SH-SY5Y (cell line): Measurements from ENCODE around the gene GSTT2.

Source experiments
- GATA2 ChIP-seq: IDR thresholded peaks from 2 replicates; pipeline ENCODE4 v1.6.1; 2011; ENCODE audit warnings: mild to moderate bottlenecking, low read depth, low read length
- GATA3 ChIP-seq: IDR thresholded peaks from 2 replicates; pipeline ENCODE4 v1.6.1; 2011; ENCODE audit warnings: low read depth, mild to moderate bottlenecking, low read length, moderate library complexity

The GSTT2 gene

DNA sequence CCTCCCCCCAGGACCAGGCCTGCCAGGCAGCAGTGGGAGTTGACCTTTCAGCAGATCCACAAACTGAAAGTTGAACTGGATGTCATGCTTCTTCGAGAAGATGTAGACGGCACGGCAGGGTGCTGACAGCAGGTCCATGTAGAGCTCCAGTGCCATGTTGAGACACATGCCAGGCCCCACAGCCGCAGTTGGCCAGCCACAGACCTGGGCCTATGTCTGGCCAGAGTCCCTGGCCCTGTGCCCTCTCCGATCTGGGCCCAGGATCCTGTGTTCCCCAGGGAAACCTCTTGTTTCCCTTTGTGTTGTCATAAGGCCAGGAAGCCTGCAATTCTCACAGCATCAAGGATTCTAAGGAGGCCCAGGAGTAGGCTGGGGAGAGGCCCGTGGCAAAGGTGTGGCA is 25.3 kb downstream of the GSTT2 start, which contains the start of gene GSTT4:
Gene GSTT4, minus strand, starts transcription at position 253 of the 400 bp plus-strand sequence. Its CDS starts 97 bp downstream, at position 156.
- TF ChIP-seq GATA3 = no peak
- no peak for TF ChIP-seq GATA2

DNA sequence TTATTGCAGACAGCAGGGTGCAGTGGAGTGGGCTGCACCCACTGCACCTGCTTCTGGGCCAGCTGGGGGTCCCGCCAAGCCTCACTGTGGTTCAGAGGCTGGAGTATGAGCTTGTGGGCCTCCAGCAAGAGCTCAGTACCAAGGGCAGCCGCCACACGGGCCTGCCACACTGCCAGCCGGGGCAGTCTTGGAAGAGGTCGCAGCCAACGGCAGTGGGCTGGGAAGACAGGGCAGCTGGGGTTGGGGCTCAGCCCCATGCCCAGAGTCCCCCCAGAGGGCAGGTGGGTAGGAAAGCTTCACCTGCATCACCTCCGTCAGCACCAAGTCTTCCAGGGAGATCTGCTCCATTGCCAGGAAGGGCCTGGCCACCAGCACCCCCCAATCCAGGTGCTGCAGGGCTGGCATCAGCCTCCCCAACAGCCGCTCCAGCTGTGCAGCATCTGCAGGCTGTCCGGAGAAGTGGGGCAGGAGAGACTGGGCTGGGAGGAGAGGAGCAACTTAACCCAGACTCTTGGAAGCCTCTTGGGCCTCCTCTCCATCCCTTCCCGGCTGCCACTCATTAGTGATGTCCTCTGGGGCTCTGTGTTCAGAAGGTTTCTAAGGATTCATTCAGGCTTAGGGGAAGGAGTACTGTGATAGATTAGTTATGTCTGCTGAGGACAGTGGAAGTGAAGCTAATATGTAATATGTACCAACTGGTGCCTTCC is 26.4 kb downstream of the GSTT2 start:
- TF ChIP-seq GATA3 (no peak), GATA2 (no peak)

DNA sequence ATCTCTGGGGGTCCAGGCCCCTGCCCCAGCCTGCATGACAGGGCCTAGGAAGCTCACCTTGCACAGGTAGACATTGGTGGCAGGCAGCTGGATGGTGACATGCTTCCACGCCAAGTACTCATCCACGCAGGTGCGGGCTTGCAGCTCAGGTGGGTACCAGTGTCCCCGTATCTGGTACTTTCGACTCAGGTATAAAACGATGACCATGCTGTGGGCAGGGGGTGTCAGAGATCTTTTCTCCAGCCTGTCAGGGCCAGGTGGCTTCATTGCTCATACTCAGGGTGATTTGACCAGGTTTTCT is 26.9 kb downstream of the GSTT2 start:
- TF ChIP-seq GATA2 (no peak), GATA3 (no peak)

DNA sequence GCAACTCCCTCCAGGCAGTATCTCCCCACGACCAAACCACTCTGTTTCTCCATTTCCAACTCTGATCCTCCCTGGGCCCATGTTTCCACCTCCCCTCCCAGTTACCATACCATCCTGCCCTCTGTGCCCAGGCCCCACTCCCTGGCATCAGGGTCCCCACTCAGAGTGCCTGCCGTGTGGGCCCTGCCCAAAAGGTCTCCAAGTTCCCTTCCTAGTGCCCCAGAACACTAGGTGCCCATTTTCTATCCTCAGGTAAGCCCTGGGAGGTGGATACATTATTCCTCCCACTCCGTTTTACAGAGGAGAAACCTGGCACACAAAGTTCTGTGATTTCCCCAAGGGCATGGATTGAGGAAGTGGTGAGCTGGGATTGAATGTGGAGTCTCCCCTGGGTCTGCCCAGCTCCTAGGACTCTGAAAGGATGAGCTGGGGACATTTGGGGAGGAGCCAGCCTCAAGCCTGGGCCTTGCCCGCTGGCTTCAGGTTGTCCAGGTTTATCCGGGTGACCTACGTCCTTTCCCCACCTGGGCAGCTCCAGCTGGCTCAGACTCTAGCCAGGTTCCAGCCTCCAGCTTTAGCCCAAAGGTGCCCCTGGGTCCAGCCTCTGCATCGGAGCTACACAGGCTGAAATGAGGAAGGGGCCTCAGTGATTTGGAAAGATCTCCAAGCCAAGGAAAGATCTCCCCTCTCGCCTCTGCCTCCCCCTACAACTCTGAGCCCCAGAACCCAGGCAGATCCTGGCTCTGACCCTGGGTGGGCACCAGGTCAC is 27.5 kb downstream of the GSTT2 start:
- TF ChIP-seq GATA2 = no peak
- no peak for TF ChIP-seq GATA3

DNA sequence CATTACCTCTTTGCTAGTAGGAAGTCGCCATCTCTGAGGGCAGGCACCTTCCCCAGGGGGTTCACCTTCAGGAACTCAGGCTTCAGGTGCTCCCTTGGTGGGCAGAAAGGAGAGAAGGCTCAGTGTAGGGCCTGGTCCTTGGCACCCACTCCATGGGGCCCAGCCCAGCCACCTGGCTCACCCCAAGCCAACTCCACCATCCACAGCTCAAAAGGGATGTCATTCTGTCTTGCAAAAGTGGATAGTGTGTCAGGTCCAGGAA is 28.0 kb downstream of the GSTT2 start:
- TF ChIP-seq GATA3 = no peak
- no peak for TF ChIP-seq GATA2

DNA sequence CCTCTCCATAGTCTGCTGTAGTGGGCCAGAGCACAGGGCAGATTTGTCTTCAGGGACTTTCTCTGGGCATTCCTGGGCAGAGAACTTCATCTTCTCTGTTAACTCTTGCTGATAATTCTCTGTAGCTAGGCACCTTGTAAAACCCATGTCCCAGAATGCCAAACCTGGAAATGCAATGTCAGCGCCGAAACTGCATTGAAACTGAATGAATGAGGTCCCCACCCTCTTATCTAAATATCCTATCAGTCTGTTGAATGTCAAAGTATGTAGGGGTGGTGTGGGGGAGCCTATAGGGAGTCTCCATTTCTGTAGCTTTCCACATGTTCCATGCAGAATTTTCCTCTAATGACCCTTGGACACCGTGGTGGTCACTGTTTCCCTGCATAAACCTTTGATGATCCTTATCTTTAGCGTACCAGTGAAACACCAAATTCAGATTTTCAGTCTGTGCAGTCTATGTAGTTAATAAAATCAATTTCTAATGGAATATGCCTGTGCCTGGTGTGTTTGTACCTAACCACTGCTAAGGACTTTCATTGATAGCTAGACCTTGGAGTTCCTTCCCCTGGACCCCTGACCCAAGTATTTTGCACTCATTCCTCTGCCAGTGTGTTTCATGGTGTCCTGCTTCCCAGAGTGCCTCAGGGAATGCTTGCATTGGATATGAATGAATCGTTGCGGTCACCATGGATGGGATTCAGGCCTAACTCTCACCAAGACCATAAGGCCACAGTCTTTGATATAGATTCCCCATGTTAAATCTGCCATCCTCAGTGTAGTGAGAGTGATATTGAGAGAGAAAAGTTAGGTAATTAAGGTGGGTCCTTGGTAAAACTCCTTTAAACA is 28.7 kb downstream of the GSTT2 start:
- no peak for TF ChIP-seq GATA2
- TF ChIP-seq GATA3 = no peak

DNA sequence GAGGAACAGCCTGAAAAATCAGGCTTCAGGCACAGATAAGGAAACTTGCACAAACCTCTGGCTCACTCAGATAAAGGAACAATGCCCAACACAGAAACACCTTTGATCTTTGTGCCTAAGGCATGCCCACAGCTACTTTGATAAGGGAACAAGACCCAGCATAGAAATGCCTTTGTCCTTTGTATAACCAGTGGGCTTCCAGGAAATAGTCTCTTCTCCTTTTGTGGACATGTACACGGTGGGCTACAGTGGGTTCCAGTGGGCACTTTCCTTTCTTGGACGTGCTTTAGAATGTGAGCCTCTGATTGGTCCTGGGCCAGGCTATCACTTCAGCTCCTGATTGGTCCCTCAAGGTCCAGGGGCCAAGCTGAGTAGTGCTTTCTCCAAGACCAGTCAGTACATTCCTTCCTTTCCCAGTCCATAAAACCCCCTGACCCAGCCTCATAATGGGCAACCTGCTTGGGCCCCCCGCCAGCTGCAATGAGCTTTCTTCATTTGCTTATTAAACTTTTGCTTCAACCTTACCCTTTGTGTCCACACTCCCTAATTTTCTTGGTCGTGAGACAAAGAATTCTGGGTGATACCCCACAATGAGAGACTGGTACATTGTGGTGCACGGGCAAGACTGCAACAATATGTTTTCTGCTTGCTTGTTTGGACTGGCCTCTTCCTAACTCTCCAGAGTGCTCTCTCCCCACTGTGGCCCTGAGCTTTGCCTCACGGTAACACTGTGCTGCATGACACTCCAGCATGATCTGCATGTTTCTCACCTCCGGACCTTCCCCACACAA is 29.5 kb downstream of the GSTT2 start:
- TF ChIP-seq GATA2 = no peak
- no peak for TF ChIP-seq GATA3

DNA sequence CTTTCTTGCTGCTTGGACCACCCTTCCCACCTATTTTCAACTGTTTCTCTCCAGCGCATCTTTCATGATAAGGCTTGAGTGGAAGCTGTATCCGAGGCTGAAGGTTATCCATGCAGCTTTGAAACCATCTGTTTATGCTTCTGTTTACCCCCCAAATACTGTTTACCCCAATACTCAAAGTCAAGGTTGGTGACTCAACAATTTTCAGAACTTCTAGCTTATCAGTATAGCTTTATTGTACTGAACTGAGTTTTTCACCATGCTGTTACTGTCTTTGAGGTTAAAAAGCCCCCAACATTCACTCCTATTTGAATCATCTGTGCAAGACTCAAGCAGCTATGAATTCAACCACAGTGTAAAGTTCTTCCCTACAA is 30.1 kb downstream of the GSTT2 start:
- TF ChIP-seq GATA3 (no peak), GATA2 (no peak)

DNA sequence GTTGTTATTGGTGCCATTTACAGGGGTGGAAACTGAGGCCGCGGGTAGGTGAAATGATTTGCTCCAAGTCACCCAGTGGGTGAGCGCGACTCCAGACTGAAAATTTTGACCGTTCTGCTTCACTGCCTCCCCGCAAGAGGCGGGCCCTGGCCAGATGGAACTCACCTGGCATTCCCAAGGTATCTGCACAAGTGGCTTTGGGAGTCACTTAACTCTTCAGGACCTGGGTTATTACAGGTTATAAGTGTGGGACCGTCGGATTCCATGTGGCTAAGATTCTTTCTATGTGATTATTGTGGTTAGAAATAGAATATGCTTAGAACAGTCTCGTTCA is 31.8 kb downstream of the GSTT2 start:
- TF ChIP-seq GATA2 = no peak
- TF ChIP-seq GATA3 = no peak

DNA sequence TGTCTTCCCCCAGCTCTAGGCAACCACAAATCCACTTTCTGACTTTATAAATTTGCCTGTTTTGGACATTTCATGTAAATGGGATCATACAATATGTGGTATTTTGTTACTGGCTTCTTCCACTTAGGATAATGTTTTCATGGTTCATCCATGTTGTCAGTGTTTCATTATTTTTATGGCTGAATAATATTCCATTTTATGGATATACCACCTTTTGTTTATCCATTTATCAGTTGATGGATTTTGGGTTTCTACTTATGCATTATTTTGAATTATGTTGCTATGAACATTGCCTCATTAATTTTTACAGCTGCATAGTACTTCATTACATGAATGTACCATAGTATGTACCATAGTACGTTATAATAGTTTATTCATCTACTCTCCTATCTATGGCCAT is 36.2 kb downstream of the GSTT2 start:
- TF ChIP-seq GATA3 = no peak

DNA sequence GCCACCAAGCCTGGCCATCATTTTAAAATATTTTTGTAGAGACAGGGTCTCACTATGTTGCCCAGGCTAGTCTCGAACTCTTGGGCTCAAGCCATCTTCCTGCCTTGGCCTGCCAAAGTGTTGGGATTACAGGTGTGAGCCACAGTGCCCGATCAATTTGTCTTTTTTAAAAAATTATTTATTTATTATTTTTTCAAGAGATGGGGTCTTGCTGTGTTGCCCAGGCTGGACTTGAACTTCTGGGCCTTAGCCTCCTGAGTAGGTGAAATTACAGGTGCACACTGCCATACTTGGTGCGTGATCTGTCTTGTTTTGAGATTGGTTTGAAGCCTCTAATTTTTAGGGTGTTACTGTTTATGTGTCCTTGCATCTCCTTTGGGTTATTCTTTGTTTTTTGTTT is 41.4 kb downstream of the GSTT2 start:
- no peak for TF ChIP-seq GATA3
- no peak for TF ChIP-seq GATA2

DNA sequence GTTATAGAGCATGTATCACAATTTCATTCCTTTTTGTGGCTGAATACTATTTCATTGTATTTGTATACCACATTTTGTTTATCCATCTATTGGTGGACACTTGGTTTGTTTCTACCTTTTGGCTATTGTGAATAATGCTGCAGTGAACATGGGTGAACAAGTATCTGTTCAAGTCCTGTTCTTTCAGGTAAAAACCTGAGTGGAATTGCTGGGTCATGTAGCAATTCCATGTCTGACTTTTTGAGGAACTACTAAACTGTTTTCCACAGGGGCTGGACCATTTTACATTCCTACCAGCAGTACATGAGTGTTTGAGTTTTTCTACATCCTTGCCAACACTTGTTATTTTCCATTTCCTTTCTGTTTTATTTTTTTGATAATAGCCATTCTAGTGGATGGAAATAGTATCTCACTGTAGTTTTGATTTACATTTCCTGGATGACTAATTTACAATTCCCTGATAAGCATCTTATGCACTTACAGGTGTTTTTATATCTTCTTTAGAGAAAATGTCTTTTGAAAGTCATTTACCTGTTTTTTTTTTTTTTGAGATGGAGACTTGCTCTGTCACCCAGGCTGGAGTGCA is 43.4 kb downstream of the GSTT2 start:
- TF ChIP-seq GATA2 (no peak), GATA3 (no peak)

DNA sequence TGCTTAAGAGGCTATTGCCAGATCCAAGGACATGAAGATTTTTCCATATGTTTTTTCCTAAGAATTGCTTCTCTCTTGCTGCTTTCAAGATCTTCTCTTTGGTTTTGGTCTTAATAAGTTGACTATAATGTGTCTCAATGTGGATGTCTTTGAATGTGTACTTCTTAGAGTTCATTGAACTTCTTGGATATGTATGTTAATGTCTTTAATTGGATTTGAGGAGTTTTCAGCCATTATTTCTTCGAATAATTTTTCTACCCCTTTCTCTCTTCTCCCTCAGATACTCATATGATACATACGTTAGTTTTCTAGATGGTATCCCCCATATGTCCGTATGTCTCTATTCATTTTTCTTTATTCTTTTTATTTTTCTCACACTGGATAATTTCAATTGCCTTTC is 44.4 kb downstream of the GSTT2 start:
- TF ChIP-seq GATA2 (no peak), GATA3 (no peak)

DNA sequence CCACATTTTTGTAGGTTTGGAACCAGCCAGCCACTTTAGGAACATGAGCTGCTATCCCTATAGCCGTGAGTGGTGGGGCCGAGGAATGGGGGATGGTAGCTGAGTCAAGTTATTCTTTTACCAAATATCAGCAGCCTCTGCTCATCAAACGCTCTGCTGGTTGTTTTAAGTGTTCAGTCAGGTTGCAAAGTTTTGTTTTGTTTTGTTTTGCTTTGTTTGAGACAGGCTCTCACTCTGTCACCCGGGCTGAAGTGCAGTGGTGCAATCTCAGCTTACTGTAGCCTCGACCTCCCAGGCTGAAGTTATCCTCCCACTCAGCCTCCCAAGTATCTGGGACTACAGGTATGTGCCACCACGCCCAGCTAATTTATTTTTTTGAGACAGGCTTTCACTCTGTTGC is 45.5 kb downstream of the GSTT2 start:
- TF ChIP-seq GATA2 (no peak), GATA3 (no peak)
